Measurements from ENCODE around the gene SWAP70.

Gene SWAP70

GRCh38 chr11:9732453-9732852, 68.6 kb downstream of the SWAP70 start:
- no peak overlapping the region for H3K4me2 ChIP-seq
- H3K27ac ChIP-seq, result no peak overlapping the region
- no peaks in the 10 kb centered on the region for H3K4me1 ChIP-seq (ENCODE audit: low read depth, poor library complexity, severe bottlenecking)
- TF ChIP-seq CTCF (conservative IDR thresholded peaks at IDR 0.05; ENCODE audit: low read depth, low read length), result no peak
- H3K79me2 ChIP-seq (ENCODE audit: insufficient read depth, low read depth), result no peaks in the 10 kb centered on the region
- H2AFZ ChIP-seq (ENCODE audit: low read depth), result no peak overlapping the region
- no peak overlapping the region for H3K4me3 ChIP-seq (IDR thresholded peaks at IDR 0.05; ENCODE audit: insufficient read depth, low read depth, low read length)
- H4K20me1 ChIP-seq (ENCODE audit: insufficient read depth), result no peaks in the 10 kb centered on the region
- no peaks in the 10 kb centered on the region for H3K36me3 ChIP-seq (ENCODE audit: insufficient read depth)
- no peaks in the 10 kb centered on the region for H3K27me3 ChIP-seq (ENCODE audit: insufficient read depth, low read depth)
- H3K9ac ChIP-seq, result no peak overlapping the region

- Histone ChIP-seq H3K79me2 (ENCODE audit: insufficient read depth, low read depth) (no peaks in the 10 kb centered on the region), H3K4me3 (IDR thresholded peaks at IDR 0.05; ENCODE audit: insufficient read depth, low read depth, low read length) (no peak overlapping the region), H3K27ac (no peak overlapping the region), H3K4me2 (no peak overlapping the region), H4K20me1 (ENCODE audit: insufficient read depth) (no peaks in the 10 kb centered on the region), H3K9ac (no peak overlapping the region), H3K36me3 (ENCODE audit: insufficient read depth) (no peaks in the 10 kb centered on the region), H3K27me3 (ENCODE audit: insufficient read depth, low read depth) (no peaks in the 10 kb centered on the region), H3K4me1 (ENCODE audit: low read depth, poor library complexity, severe bottlenecking) (no peaks in the 10 kb centered on the region), H2AFZ (ENCODE audit: low read depth) (no peak overlapping the region)
- TF ChIP-seq CTCF (conservative IDR thresholded peaks at IDR 0.05; ENCODE audit: low read depth, low read length), result no peak
Measured at GRCh38 chr11:9733212-9733611, 69.3 kb downstream of the SWAP70 start.

- Histone ChIP-seq H4K20me1 (ENCODE audit: insufficient read depth) (no peaks in the 10 kb centered on the region), H3K4me1 (ENCODE audit: low read depth, poor library complexity, severe bottlenecking) (no peaks in the 10 kb centered on the region), H2AFZ (ENCODE audit: low read depth) (no peak overlapping the region), H3K27ac (no peak overlapping the region), H3K4me3 (IDR thresholded peaks at IDR 0.05; ENCODE audit: insufficient read depth, low read depth, low read length) (no peak overlapping the region), H3K27me3 (ENCODE audit: insufficient read depth, low read depth) (no peaks in the 10 kb centered on the region), H3K36me3 (ENCODE audit: insufficient read depth) (no peaks in the 10 kb centered on the region), H3K9ac (no peak overlapping the region), H3K79me2 (ENCODE audit: insufficient read depth, low read depth) (no peaks in the 10 kb centered on the region), H3K4me2 (no peak overlapping the region)
- no peak for TF ChIP-seq CTCF (conservative IDR thresholded peaks at IDR 0.05; ENCODE audit: low read depth, low read length)
Measured at GRCh38 chr11:9735236-9735635, 71.4 kb downstream of the SWAP70 start.

- no peak overlapping the region for H2AFZ ChIP-seq (ENCODE audit: low read depth)
- no peak overlapping the region for H3K9ac ChIP-seq
- no peaks in the 10 kb centered on the region for H3K79me2 ChIP-seq (ENCODE audit: insufficient read depth, low read depth)
- H4K20me1 ChIP-seq (ENCODE audit: insufficient read depth), result no peaks in the 10 kb centered on the region
- H3K27me3 ChIP-seq (ENCODE audit: insufficient read depth, low read depth), result no peaks in the 10 kb centered on the region
- H3K4me2 ChIP-seq, result no peak overlapping the region
- H3K27ac ChIP-seq, result no peak overlapping the region
- no peaks in the 10 kb centered on the region for H3K4me1 ChIP-seq (ENCODE audit: low read depth, poor library complexity, severe bottlenecking)
- no peak overlapping the region for H3K4me3 ChIP-seq (IDR thresholded peaks at IDR 0.05; ENCODE audit: insufficient read depth, low read depth, low read length)
- TF ChIP-seq CTCF (conservative IDR thresholded peaks at IDR 0.05; ENCODE audit: low read depth, low read length), result no peak
- H3K36me3 ChIP-seq (ENCODE audit: insufficient read depth), result no peaks in the 10 kb centered on the region
Measured at GRCh38 chr11:9735919-9736318, 72.0 kb downstream of the SWAP70 start.

GRCh38 chr11:9736365-9736764, 72.5 kb downstream of the SWAP70 start:
- Histone ChIP-seq H3K9ac (no peak overlapping the region), H3K79me2 (ENCODE audit: insufficient read depth, low read depth) (no peaks in the 10 kb centered on the region), H2AFZ (ENCODE audit: low read depth) (no peak overlapping the region), H3K27me3 (ENCODE audit: insufficient read depth, low read depth) (no peaks in the 10 kb centered on the region), H3K4me3 (IDR thresholded peaks at IDR 0.05; ENCODE audit: insufficient read depth, low read depth, low read length) (no peak overlapping the region), H3K27ac (no peak overlapping the region), H3K36me3 (ENCODE audit: insufficient read depth) (no peaks in the 10 kb centered on the region), H3K4me1 (ENCODE audit: low read depth, poor library complexity, severe bottlenecking) (no peaks in the 10 kb centered on the region), H4K20me1 (ENCODE audit: insufficient read depth) (no peaks in the 10 kb centered on the region), H3K4me2 (no peak overlapping the region)
- TF ChIP-seq CTCF (conservative IDR thresholded peaks at IDR 0.05; ENCODE audit: low read depth, low read length), result no peak

All from KMS-11 (cell line).